H9 (cell line): ENCODE measurements around the gene CEP85L. TPM values are rescaled to one million over a fixed set of nuclear protein-coding genes. Genes with fewer than 3 reads are reported as not detected.

ENCODE experiments used
- DNase-seq: peaks from one replicate; pipeline ENCODE4 v3.0.0-alpha.2; 2017
- H2AFZ ChIP-seq: one replicate; pipeline ENCODE4 v1.6.1; 2013; ENCODE audit warnings: mild to moderate bottlenecking, low read length, control low read depth, moderate library complexity
- H2AK5ac ChIP-seq: 2 replicates; pipeline ENCODE4 v1.6.1; 2013; ENCODE audit warnings: low read length, control low read depth, mixed read lengths; ENCODE audit not compliant: insufficient read length
- H2BK120ac ChIP-seq: one replicate; pipeline ENCODE4 v1.6.1; 2013; ENCODE audit warnings: low read depth, mild to moderate bottlenecking, low read length, control low read depth, inconsistent platforms; ENCODE audit not compliant: poor library complexity, severe bottlenecking
- H2BK12ac ChIP-seq: 2 replicates; pipeline ENCODE4 v1.6.1; 2013; ENCODE audit warnings: low read length, control low read depth, mixed read lengths, low read depth; ENCODE audit not compliant: insufficient read length
- H2BK15ac ChIP-seq: 2 replicates; pipeline ENCODE4 v1.6.1; 2013; ENCODE audit warnings: low read depth, low read length, control low read depth
- H2BK20ac ChIP-seq: one replicate; pipeline ENCODE4 v1.6.1; 2013; ENCODE audit warnings: low read depth, mild to moderate bottlenecking, low read length, control low read depth, inconsistent platforms; ENCODE audit not compliant: poor library complexity, severe bottlenecking
- H2BK5ac ChIP-seq: 2 replicates; pipeline ENCODE4 v1.6.1; 2013; ENCODE audit warnings: low read length, control low read depth, mixed read lengths; ENCODE audit not compliant: insufficient read length
- H3K14ac ChIP-seq: 2 replicates; pipeline ENCODE4 v1.6.1; 2013; ENCODE audit warnings: low read length, control low read depth; ENCODE audit not compliant: insufficient read depth
- H3K18ac ChIP-seq: 2 replicates; pipeline ENCODE4 v1.6.1; 2013; ENCODE audit warnings: low read depth, mild to moderate bottlenecking, mixed read lengths, low read length, control low read depth; ENCODE audit not compliant: insufficient read length
- H3K23ac ChIP-seq: 2 replicates; pipeline ENCODE4 v1.6.1; 2013; ENCODE audit warnings: low read length, control low read depth, mixed read lengths, low read depth; ENCODE audit not compliant: insufficient read length
- H3K23me2 ChIP-seq: 2 replicates; pipeline ENCODE4 v1.6.1; 2013; ENCODE audit warnings: low read depth, mild to moderate bottlenecking, mixed read lengths, low read length, control low read depth; ENCODE audit not compliant: insufficient read length, poor library complexity, severe bottlenecking
- H3K27ac ChIP-seq: 2 replicates; pipeline ENCODE4 v1.5.1; 2013; ENCODE audit warnings: low read length, control low read depth, mixed read lengths, low read depth; ENCODE audit not compliant: insufficient read length
- H3K27me3 ChIP-seq: 2 replicates; pipeline ENCODE4 v1.6.1; 2013; ENCODE audit warnings: low read length, control low read depth, inconsistent platforms; ENCODE audit not compliant: insufficient read depth
- H3K4ac ChIP-seq: 2 replicates; pipeline ENCODE4 v1.6.1; 2013; ENCODE audit warnings: low read depth, mild to moderate bottlenecking, control low read depth, inconsistent platforms, low read length, moderate library complexity
- H3K4me1 ChIP-seq: 2 replicates; pipeline ENCODE4 v1.6.1; 2013; ENCODE audit warnings: low read length, control low read depth, inconsistent platforms; ENCODE audit not compliant: insufficient read depth
- H3K4me2 ChIP-seq: 2 replicates; pipeline ENCODE4 v1.6.1; 2013; ENCODE audit warnings: low read length, control low read depth, mixed read lengths; ENCODE audit not compliant: insufficient read length, insufficient read depth
- H3K56ac ChIP-seq: 2 replicates; pipeline ENCODE4 v1.6.1; 2013; ENCODE audit warnings: low read depth, mild to moderate bottlenecking, mixed read lengths, low read length, control low read depth; ENCODE audit not compliant: insufficient read length
- H3K79me1 ChIP-seq: 2 replicates; pipeline ENCODE4 v1.6.1; 2013; ENCODE audit warnings: low read depth, mild to moderate bottlenecking, moderate library complexity, low read length, control low read depth, inconsistent platforms; ENCODE audit not compliant: insufficient read depth, poor library complexity, severe bottlenecking
- H3K79me2 ChIP-seq: 2 replicates; pipeline ENCODE4 v1.6.1; 2013; ENCODE audit warnings: low read length, control low read depth, inconsistent platforms; ENCODE audit not compliant: insufficient read depth
- H3K9ac ChIP-seq: 2 replicates; pipeline ENCODE4 v1.6.1; 2013; ENCODE audit warnings: low read length, control low read depth, mixed read lengths; ENCODE audit not compliant: insufficient read length; ENCODE audit errors: extremely low read depth
- H3K9me3 ChIP-seq: one replicate; pipeline ENCODE4 v1.6.1; 2013; ENCODE audit warnings: low read depth, low read length, inconsistent platforms; ENCODE audit not compliant: control insufficient read depth
- H3T11ph ChIP-seq: one replicate; pipeline ENCODE4 v1.6.1; 2013; ENCODE audit warnings: mild to moderate bottlenecking, low read length, control low read depth, inconsistent platforms
- H4K20me1 ChIP-seq: one replicate; pipeline ENCODE4 v1.6.1; 2013; ENCODE audit not compliant: control insufficient read depth, insufficient read length, insufficient read depth
- H4K5ac ChIP-seq: 2 replicates; pipeline ENCODE4 v1.6.1; 2013; ENCODE audit warnings: low read depth, mild to moderate bottlenecking, mixed read lengths, low read length, control low read depth; ENCODE audit not compliant: insufficient read length
- H4K8ac ChIP-seq: replicated peaks from 2 replicates; pipeline ENCODE4 v1.6.1; 2013; ENCODE audit warnings: low read length, control low read depth, mixed read lengths, low read depth; ENCODE audit not compliant: insufficient read length
- H4K91ac ChIP-seq: 2 replicates; pipeline ENCODE4 v1.6.1; 2013; ENCODE audit warnings: low read depth, mild to moderate bottlenecking, moderate library complexity, mixed read lengths, low read length, control low read depth; ENCODE audit not compliant: insufficient read length
- H3K27ac Mint-ChIP-seq, 3 experiments: 2 replicates in 2 of 3; 3 replicates in 1 of 3; pipeline ENCODE4 v1.8.0; 2020 to 2021; ENCODE audit warnings: mixed read lengths in 3 of 3, mild to moderate bottlenecking in 1 of 3, moderate library complexity in 1 of 3
- H3K27me3 Mint-ChIP-seq: 2 replicates; pipeline ENCODE4 v1.8.0; 2021; ENCODE audit warnings: low read depth, mild to moderate bottlenecking, moderate library complexity, mixed read lengths
- H3K36me3 Mint-ChIP-seq, 3 experiments: 2 replicates in 2 of 3; 3 replicates in 1 of 3; pipeline ENCODE4 v1.8.0; 2020 to 2021; ENCODE audit warnings: low read depth in 3 of 3, mixed read lengths in 3 of 3; ENCODE audit not compliant: insufficient read depth in 1 of 3
- H3K4me1 Mint-ChIP-seq, 2 experiments: 2 replicates each; pipeline ENCODE4 v1.8.0; 2020; ENCODE audit warnings: mixed read lengths in 2 of 2
- H3K4me3 Mint-ChIP-seq, 2 experiments: 2 replicates in 1 of 2; 3 replicates in 1 of 2; pipeline ENCODE4 v1.8.0; 2020 to 2021; ENCODE audit warnings: mild to moderate bottlenecking in 2 of 2, mixed read lengths in 2 of 2, moderate library complexity in 1 of 2
- H3K9me3 Mint-ChIP-seq, 2 experiments: 2 replicates in 1 of 2; 3 replicates in 1 of 2; pipeline ENCODE4 v1.8.0; 2020; ENCODE audit warnings: mild to moderate bottlenecking in 2 of 2, mixed read lengths in 2 of 2, moderate library complexity in 1 of 2
- CTCF ChIP-seq: fragments of 200-600 bp; sonication (generic); conservative IDR thresholded peaks from 3 replicates; pipeline ENCODE4 v1.8.0; 2021; ENCODE audit warnings: antibody characterized with exemption, mild to moderate bottlenecking
- WGBS: extraction: QIAGEN DNeasy Blood & Tissue Kit; methylation state at CpG from one replicate; pipeline ENCODE4 v1.1.7; 2013; ENCODE audit warnings: missing lambda C conversion rate, low lambda C conversion rate, mixed read lengths; ENCODE audit not compliant: insufficient read length; ENCODE audit errors: extremely low coverage; 5-methylcytosine and 5-hydroxymethylcytosine counted together
- total RNA-seq: library from RNA; stranded (reverse); gene quantifications from 2 replicates; pipeline ENCODE4 v1.2.1, GENCODE V29; 2021

CEP85L gene
- total RNA-seq, 1 experiment from 2014 or later = 3.8 TPM

GRCh38 chr6:118632359-118632758 lies 19.0 kb downstream of the CEP85L start:
- no peak overlapping the region for H2BK15ac ChIP-seq
- no peak overlapping the region for H3K9ac ChIP-seq
- no peaks in the 10 kb centered on the region for H4K20me1 ChIP-seq
- H3K4ac ChIP-seq = no peak overlapping the region
- peaks cover 0 to 2% (median 0%) of the 10 kb centered on the region in 3 experiments; a peak in 1 of 7 replicates for H3K36me3 Mint-ChIP-seq
- peaks cover 4% of the 10 kb centered on the region; the same call in 1 of the 2 replicates for H3K4me1 ChIP-seq
- no peak overlapping the region for H3K4me3 Mint-ChIP-seq
- H2BK120ac ChIP-seq = no peak overlapping the region
- no peak overlapping the region for H3K56ac ChIP-seq
- H4K5ac ChIP-seq = no peak overlapping the region
- no peak overlapping the region for H2AFZ ChIP-seq
- no peaks in the 10 kb centered on the region for H3K27me3 Mint-ChIP-seq
- H3K18ac ChIP-seq = no peak overlapping the region
- no peak overlapping the region for H4K8ac ChIP-seq
- H3K23me2 ChIP-seq = no peaks in the 10 kb centered on the region
- no peaks in the 10 kb centered on the region for H3K9me3 ChIP-seq
- no peak overlapping the region for H2BK12ac ChIP-seq
- no peak overlapping the region for H3K23ac ChIP-seq
- no peak overlapping the region for H3T11ph ChIP-seq
- no peak for TF ChIP-seq CTCF
- H2AK5ac ChIP-seq = no peak overlapping the region
- H3K27ac Mint-ChIP-seq = no peak overlapping the region
- H3K4me2 ChIP-seq = no peak overlapping the region
- no peak overlapping the region for H2BK5ac ChIP-seq
- no peak for DNase-seq
- H4K91ac ChIP-seq = no peak overlapping the region
- no peaks in the 10 kb centered on the region; a peak in 1 of 5 replicates for H3K9me3 Mint-ChIP-seq
- no peak overlapping the region for H2BK20ac ChIP-seq
- no CpG with 5 or more reads among the region's 2 CpGs for WGBS
- H3K79me2 ChIP-seq = 0 out of 2 replicates have a peak, but pooled peaks cover 2% of the 10 kb centered on the region
- no peaks in the 10 kb centered on the region for H3K79me1 ChIP-seq
- no peak overlapping the region for H3K27ac ChIP-seq
- H3K4me1 Mint-ChIP-seq = peaks cover 17 to 29% of the 10 kb centered on the region in 2 experiments
- no peak overlapping the region for H3K14ac ChIP-seq
- no peaks in the 10 kb centered on the region for H3K27me3 ChIP-seq
